Liver (tissue), 9 donors: ENCODE data around the gene KRTAP9-9. TPM values are rescaled to one million over a fixed set of nuclear protein-coding genes. Genes with fewer than 3 reads are reported as not detected.

Source experiments
- DNase-seq: peaks from one replicate; pipeline ENCODE4 v3.0.0-alpha.2; 2017; ENCODE audit warnings: low spot score
- H3K27ac ChIP-seq, 2 donors: one replicate each; pipeline ENCODE4 v1.7.0; 2013; ENCODE audit warnings: inconsistent platforms in 2 of 2, low read length in 2 of 2, control low read depth in 1 of 2, low read depth in 1 of 2, mild to moderate bottlenecking in 1 of 2
- H3K27me3 ChIP-seq, 4 donors: one replicate each; pipeline versions ENCODE4 v1.6.1 to v1.7.0; 2013; ENCODE audit warnings: low read length in 3 of 4, inconsistent platforms in 1 of 4, mild to moderate bottlenecking in 1 of 4, moderate library complexity in 1 of 4; ENCODE audit not compliant: control insufficient read depth in 4 of 4, insufficient read depth in 4 of 4
- H3K36me3 ChIP-seq, 4 donors: one replicate each; pipeline versions ENCODE4 v1.6.1 to v1.7.0; 2013; ENCODE audit warnings: low read length in 3 of 4, mild to moderate bottlenecking in 3 of 4, low read depth in 1 of 4, moderate library complexity in 1 of 4; ENCODE audit not compliant: control insufficient read depth in 4 of 4, insufficient read depth in 3 of 4
- H3K4me1 ChIP-seq, 4 donors: one replicate each; pipeline versions ENCODE4 v1.6.1 to v1.7.0; 2013; ENCODE audit warnings: low read length in 3 of 4, mild to moderate bottlenecking in 3 of 4, moderate library complexity in 1 of 4; ENCODE audit not compliant: control insufficient read depth in 4 of 4, insufficient read depth in 4 of 4
- H3K4me3 ChIP-seq, 3 donors: one replicate each; pipeline versions ENCODE4 v1.6.1 to v1.7.0; 2013; ENCODE audit warnings: low read length in 3 of 3, control low read depth in 1 of 3, low read depth in 1 of 3, mild to moderate bottlenecking in 1 of 3
- H3K9ac ChIP-seq, 2 donors: one replicate each; pipeline ENCODE4 v1.7.0; 2013; ENCODE audit warnings: low read length in 2 of 2, mild to moderate bottlenecking in 2 of 2, moderate library complexity in 2 of 2, control low read depth in 1 of 2, low read depth in 1 of 2
- H3K9me3 ChIP-seq, 4 donors: one replicate each; pipeline versions ENCODE4 v1.6.1 to v1.7.0; 2013; ENCODE audit warnings: low read length in 3 of 4; ENCODE audit not compliant: control insufficient read depth in 4 of 4
- FOXA1 ChIP-seq: IDR thresholded peaks from 2 replicates; pipeline ENCODE4 v1.6.1; 2016; ENCODE audit warnings: antibody characterized with exemption
- FOXA2 ChIP-seq: IDR thresholded peaks from 2 replicates; pipeline ENCODE4 v1.6.1; 2016; ENCODE audit warnings: antibody characterized with exemption
- GABPA ChIP-seq, 2 donors: IDR thresholded peaks in 1 of 2; conservative IDR thresholded peaks in 1 of 2; 2 replicates each; pipeline ENCODE4 v1.6.1; 2016; ENCODE audit warnings: antibody characterized with exemption in 2 of 2, mild to moderate bottlenecking in 1 of 2, moderate library complexity in 1 of 2
- HNF4A ChIP-seq, 2 donors: conservative IDR thresholded peaks; 2 replicates each; pipeline ENCODE4 v1.6.1; 2016; ENCODE audit warnings: antibody characterized with exemption in 2 of 2, mild to moderate bottlenecking in 2 of 2
- JUND ChIP-seq, 2 donors: IDR thresholded peaks; 2 replicates each; pipeline ENCODE4 v1.6.1; 2016; ENCODE audit warnings: antibody characterized with exemption in 2 of 2
- MAX ChIP-seq: IDR thresholded peaks from 2 replicates; pipeline ENCODE4 v1.6.1; 2016; ENCODE audit warnings: antibody characterized with exemption
- RAD21 ChIP-seq, 2 donors: IDR thresholded peaks; 2 replicates each; pipeline ENCODE4 v1.6.1; 2016; ENCODE audit warnings: antibody characterized with exemption in 2 of 2, mild to moderate bottlenecking in 2 of 2
- RXRA ChIP-seq, 2 donors: IDR thresholded peaks; 2 replicates each; pipeline ENCODE4 v1.6.1; 2017 to 2018; ENCODE audit warnings: antibody characterized with exemption in 2 of 2, mild to moderate bottlenecking in 1 of 2
- SP1 ChIP-seq: IDR thresholded peaks from 2 replicates; pipeline ENCODE4 v1.6.1; 2018; ENCODE audit warnings: antibody characterized with exemption, mild to moderate bottlenecking
- YY1 ChIP-seq: IDR thresholded peaks from 2 replicates; pipeline ENCODE4 v1.6.1; 2016; ENCODE audit warnings: antibody characterized with exemption, mild to moderate bottlenecking
- ZBTB33 ChIP-seq: IDR thresholded peaks from 2 replicates; pipeline ENCODE4 v1.6.1; 2016; ENCODE audit warnings: antibody characterized with exemption
- WGBS: extraction: QIAGEN DNeasy Blood & Tissue Kit; methylation state at CpG from one replicate; pipeline ENCODE4 v1.1.7; 2013; 5-methylcytosine and 5-hydroxymethylcytosine counted together
- polyA plus RNA-seq, 2 donors: library from polyadenylated mRNA; stranded (reverse) in 1 of 2; unstranded in 1 of 2; fragments of 200-250 nt in 1 of 2; fragments of >200 nt in 1 of 2; fragmentation: Nextera tagmentation in 1 of 2; extraction: Ambion mirVana in 1 of 2; gene quantifications; one replicate each; pipeline versions ENCODE4 v1.2.1 to v1.2.3, GENCODE V29; 2013 to 2015
- total RNA-seq, 2 donors: library from RNA; depleted of rRNA; stranded (reverse); fragments of >200 nt; gene quantifications; one replicate each; pipeline ENCODE4 v1.2.3, GENCODE V29; 2014
- TF ChIP-seq, protein P1 (sequence below): IDR thresholded peaks from 2 replicates; pipeline ENCODE4 v1.6.1; 2016; ENCODE audit warnings: antibody characterized with exemption
- TF ChIP-seq, protein P2 (sequence below): IDR thresholded peaks from 2 replicates; pipeline ENCODE4 v1.6.1; 2016; ENCODE audit warnings: antibody characterized with exemption, mild to moderate bottlenecking
- donor health status: healthy.
- donor health status: healthy.
- donor health status: healthy.
- donor health status: healthy.
- donor health status: healthy.

KRTAP9-9 gene
- total and polyA plus RNA-seq, 4 donors: not detected

- Histone ChIP-seq H3K9me3 (no peaks in the 10 kb centered on the region), H3K4me3 (no peak overlapping the region), H3K27me3 (peaks cover 0 to 2% (median 0%) of the 10 kb centered on the region in 4 donors), H3K27ac (no peak overlapping the region), H3K4me1 (no peaks in the 10 kb centered on the region), H3K9ac (no peak overlapping the region), H3K36me3 (no peaks in the 10 kb centered on the region)
- DNase-seq: no peak
- no peak for TF ChIP-seq JUND (IDR thresholded peaks at IDR 0.05)
- TF ChIP-seq ZBTB33: no peak
- no peak for TF ChIP-seq FOXA2
- TF ChIP-seq, protein P1, sequence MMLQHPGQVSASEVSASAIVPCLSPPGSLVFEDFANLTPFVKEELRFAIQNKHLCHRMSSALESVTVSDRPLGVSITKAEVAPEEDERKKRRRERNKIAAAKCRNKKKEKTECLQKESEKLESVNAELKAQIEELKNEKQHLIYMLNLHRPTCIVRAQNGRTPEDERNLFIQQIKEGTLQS: no peak
- no peak for TF ChIP-seq RXRA (IDR thresholded peaks at IDR 0.05)
- no peak for TF ChIP-seq HNF4A (conservative IDR thresholded peaks at IDR 0.05)
These were observed 3.2 kb downstream of the KRTAP9-9 start for GRCh38 chr17:41258406-41258805.

DNA sequence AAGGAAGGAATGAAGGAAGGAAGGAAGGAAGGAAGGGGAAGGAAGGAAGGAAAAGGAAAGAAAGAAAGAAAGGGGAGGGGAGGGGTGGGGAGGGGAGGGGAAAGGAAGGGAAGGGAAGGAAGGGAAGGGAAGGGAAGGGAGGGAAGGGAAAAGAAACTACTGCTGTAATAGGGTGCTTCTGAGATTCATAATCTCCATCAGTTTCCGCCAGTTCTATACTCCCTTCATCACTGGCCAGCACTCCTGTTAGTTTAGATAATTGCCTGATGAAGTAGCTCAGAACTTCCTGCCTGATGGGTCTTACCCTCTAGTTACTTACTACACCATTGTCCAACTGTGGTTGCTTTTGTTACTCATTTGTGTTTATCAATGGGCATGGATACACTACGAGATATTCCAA lies 8.0 kb downstream of the KRTAP9-9 start:
- Histone ChIP-seq H3K4me3 (no peak overlapping the region), H3K4me1 (no peaks in the 10 kb centered on the region), H3K9me3 (no peaks in the 10 kb centered on the region), H3K36me3 (no peaks in the 10 kb centered on the region), H3K27ac (no peak overlapping the region), H3K9ac (no peak overlapping the region), H3K27me3 (peaks cover 0 to 8% (median 0%) of the 10 kb centered on the region in 4 donors)
- WGBS: 87% methylated on average over 2 of the region's 2 CpGs
- DNase-seq: no peak
- TF ChIP-seq MAX (no peak), FOXA2 (no peak), HNF4A (conservative IDR thresholded peaks at IDR 0.05) (no peak), YY1 (no peak)

- Histone ChIP-seq H3K9ac (no peak overlapping the region), H3K36me3 (no peaks in the 10 kb centered on the region), H3K4me1 (no peaks in the 10 kb centered on the region), H3K4me3 (no peak overlapping the region), H3K27me3 (peaks cover 0 to 8% (median 0%) of the 10 kb centered on the region in 4 donors), H3K27ac (no peak overlapping the region), H3K9me3 (no peaks in the 10 kb centered on the region)
- TF ChIP-seq FOXA1: no peak
- no peak for TF ChIP-seq SP1
- no peak for TF ChIP-seq GABPA (IDR thresholded peaks at IDR 0.05 in 1 of 2, conservative IDR thresholded peaks at IDR 0.05 in 1 of 2)
- TF ChIP-seq RXRA (IDR thresholded peaks at IDR 0.05): no peak
- TF ChIP-seq, protein P2, sequence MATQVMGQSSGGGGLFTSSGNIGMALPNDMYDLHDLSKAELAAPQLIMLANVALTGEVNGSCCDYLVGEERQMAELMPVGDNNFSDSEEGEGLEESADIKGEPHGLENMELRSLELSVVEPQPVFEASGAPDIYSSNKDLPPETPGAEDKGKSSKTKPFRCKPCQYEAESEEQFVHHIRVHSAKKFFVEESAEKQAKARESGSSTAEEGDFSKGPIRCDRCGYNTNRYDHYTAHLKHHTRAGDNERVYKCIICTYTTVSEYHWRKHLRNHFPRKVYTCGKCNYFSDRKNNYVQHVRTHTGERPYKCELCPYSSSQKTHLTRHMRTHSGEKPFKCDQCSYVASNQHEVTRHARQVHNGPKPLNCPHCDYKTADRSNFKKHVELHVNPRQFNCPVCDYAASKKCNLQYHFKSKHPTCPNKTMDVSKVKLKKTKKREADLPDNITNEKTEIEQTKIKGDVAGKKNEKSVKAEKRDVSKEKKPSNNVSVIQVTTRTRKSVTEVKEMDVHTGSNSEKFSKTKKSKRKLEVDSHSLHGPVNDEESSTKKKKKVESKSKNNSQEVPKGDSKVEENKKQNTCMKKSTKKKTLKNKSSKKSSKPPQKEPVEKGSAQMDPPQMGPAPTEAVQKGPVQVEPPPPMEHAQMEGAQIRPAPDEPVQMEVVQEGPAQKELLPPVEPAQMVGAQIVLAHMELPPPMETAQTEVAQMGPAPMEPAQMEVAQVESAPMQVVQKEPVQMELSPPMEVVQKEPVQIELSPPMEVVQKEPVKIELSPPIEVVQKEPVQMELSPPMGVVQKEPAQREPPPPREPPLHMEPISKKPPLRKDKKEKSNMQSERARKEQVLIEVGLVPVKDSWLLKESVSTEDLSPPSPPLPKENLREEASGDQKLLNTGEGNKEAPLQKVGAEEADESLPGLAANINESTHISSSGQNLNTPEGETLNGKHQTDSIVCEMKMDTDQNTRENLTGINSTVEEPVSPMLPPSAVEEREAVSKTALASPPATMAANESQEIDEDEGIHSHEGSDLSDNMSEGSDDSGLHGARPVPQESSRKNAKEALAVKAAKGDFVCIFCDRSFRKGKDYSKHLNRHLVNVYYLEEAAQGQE: no peak
- no peak for TF ChIP-seq MAX
- TF ChIP-seq JUND (IDR thresholded peaks at IDR 0.05): no peak
- TF ChIP-seq FOXA2: no peak
- no peak for TF ChIP-seq RAD21 (IDR thresholded peaks at IDR 0.05)
- 61% methylated on average over 3 of the region's 3 CpGs for WGBS
- DNase-seq: no peak
These were observed 9.4 kb downstream of the KRTAP9-9 start for GRCh38 chr17:41264599-41264998.
